Muscle layer of duodenum (tissue), 2 donors: Measurements from ENCODE around the gene ALOX15.
"Not testable (repeated sequence)": the region's sequence is repeated elsewhere in the genome, so short reads cannot be mapped to it uniquely, and the experiment has no call there.

ENCODE experiments used
- H3K27ac ChIP-seq: one replicate; pipeline ENCODE4 v1.7.0; 2013; ENCODE audit warnings: mild to moderate bottlenecking, low read length
- H3K27me3 ChIP-seq: one replicate; pipeline ENCODE4 v1.7.0; 2013; ENCODE audit warnings: low read depth, mild to moderate bottlenecking, control low read depth, low read length
- H3K36me3 ChIP-seq, 2 donors: one replicate each; pipeline ENCODE4 v1.7.0; 2013; ENCODE audit warnings: low read length in 2 of 2, control low read depth in 1 of 2, mild to moderate bottlenecking in 1 of 2; ENCODE audit not compliant: insufficient read depth in 2 of 2, control insufficient read depth in 1 of 2
- H3K4me1 ChIP-seq, 2 donors: one replicate each; pipeline ENCODE4 v1.7.0; 2013; ENCODE audit warnings: low read length in 2 of 2, mild to moderate bottlenecking in 2 of 2, control low read depth in 1 of 2, moderate library complexity in 1 of 2; ENCODE audit not compliant: insufficient read depth in 2 of 2, control insufficient read depth in 1 of 2
- H3K4me3 ChIP-seq, 2 donors: one replicate each; pipeline ENCODE4 v1.7.0; 2013; ENCODE audit warnings: low read length in 2 of 2, low read depth in 1 of 2, mild to moderate bottlenecking in 1 of 2
- H3K9me3 ChIP-seq, 2 donors: one replicate each; pipeline ENCODE4 v1.7.0; 2013; ENCODE audit warnings: low read length in 2 of 2, control low read depth in 1 of 2, mild to moderate bottlenecking in 1 of 2; ENCODE audit not compliant: control insufficient read depth in 1 of 2
- donor health status: healthy.

The ALOX15 gene

GRCh38 chr17:4616476-4616875, 25.0 kb downstream of the ALOX15 start:
- H3K27me3 ChIP-seq, result no peaks in the 10 kb centered on the region
- no peaks in the 10 kb centered on the region for H3K36me3 ChIP-seq
- H3K4me1 ChIP-seq, result no peaks in the 10 kb centered on the region
- no peak overlapping the region for H3K4me3 ChIP-seq
- no peak overlapping the region for H3K27ac ChIP-seq
- H3K9me3 ChIP-seq, result no peaks in the 10 kb centered on the region

GRCh38 chr17:4610656-4611055, 30.8 kb downstream of the ALOX15 start:
- Histone ChIP-seq H3K4me3 (no peak overlapping the region), H3K36me3 (no peaks in the 10 kb centered on the region), H3K9me3 (no peaks in the 10 kb centered on the region), H3K27me3 (no peaks in the 10 kb centered on the region), H3K4me1 (peaks cover 10 to 23% of the 10 kb centered on the region in 2 donors), H3K27ac (no peak overlapping the region)

GRCh38 chr17:4610162-4610561, 31.3 kb downstream of the ALOX15 start:
- no peaks in the 10 kb centered on the region for H3K36me3 ChIP-seq
- no peak overlapping the region for H3K27ac ChIP-seq
- no peaks in the 10 kb centered on the region for H3K27me3 ChIP-seq
- H3K4me1 ChIP-seq, result peaks cover 10 to 26% of the 10 kb centered on the region in 2 donors
- no peaks in the 10 kb centered on the region for H3K9me3 ChIP-seq
- no peak overlapping the region for H3K4me3 ChIP-seq

- H3K4me3 ChIP-seq, result no peak overlapping the region
- peaks cover 10 to 26% of the 10 kb centered on the region in 2 donors for H3K4me1 ChIP-seq
- H3K27ac ChIP-seq, result no peak overlapping the region
Observed at GRCh38 chr17:4609761-4610160, 31.7 kb downstream of the ALOX15 start.

GRCh38 chr17:4607773-4608187, 33.7 kb downstream of the ALOX15 start:
- Histone ChIP-seq H3K27me3 (no peaks in the 10 kb centered on the region), H3K27ac (peak overlapping the region; percentile 30), H3K36me3 (no peaks in the 10 kb centered on the region), H3K4me3 (no peak overlapping the region), H3K9me3 (no peaks in the 10 kb centered on the region), H3K4me1 (peaks cover 10 to 32% of the 10 kb centered on the region in 2 donors)

More at GRCh38 chr17:4609761-4610160, 31.7 kb downstream of the ALOX15 start:
- Histone ChIP-seq H3K9me3 (no peaks in the 10 kb centered on the region), H3K36me3 (no peaks in the 10 kb centered on the region), H3K27me3 (no peaks in the 10 kb centered on the region)

- no peaks in the 10 kb centered on the region for H3K27me3 ChIP-seq
- no peaks in the 10 kb centered on the region for H3K36me3 ChIP-seq
- no peak overlapping the region for H3K4me3 ChIP-seq
- peaks cover 10 to 32% of the 10 kb centered on the region in 2 donors for H3K4me1 ChIP-seq
- no peaks in the 10 kb centered on the region for H3K9me3 ChIP-seq
- H3K27ac ChIP-seq, result peak overlapping the region; percentile 30
Observed at GRCh38 chr17:4607261-4607741, 34.2 kb downstream of the ALOX15 start.

GRCh38 chr17:4605826-4606225, 35.7 kb downstream of the ALOX15 start:
- Histone ChIP-seq H3K27ac (no peak overlapping the region), H3K4me1 (peaks cover 10 to 32% of the 10 kb centered on the region in 2 donors), H3K4me3 (no peak overlapping the region), H3K9me3 (no peaks in the 10 kb centered on the region), H3K36me3 (no peaks in the 10 kb centered on the region), H3K27me3 (no peaks in the 10 kb centered on the region)

- not testable (repeated sequence) for H3K36me3 ChIP-seq, H3K4me3 ChIP-seq, H3K27me3 ChIP-seq, H3K27ac ChIP-seq, H3K9me3 ChIP-seq
- H3K4me1 ChIP-seq, result peaks cover 10 to 39% of the 10 kb centered on the region in 2 donors
Observed at GRCh38 chr17:4604736-4605135, 36.7 kb downstream of the ALOX15 start.

GRCh38 chr17:4604111-4604644, 37.3 kb downstream of the ALOX15 start:
- H3K4me1 ChIP-seq, result peaks cover 10 to 43% of the 10 kb centered on the region in 2 donors
- H3K4me3 ChIP-seq, result no peak overlapping the region
- no peak overlapping the region for H3K27ac ChIP-seq
- H3K36me3 ChIP-seq, result no peaks in the 10 kb centered on the region
- no peaks in the 10 kb centered on the region for H3K9me3 ChIP-seq
- no peaks in the 10 kb centered on the region for H3K27me3 ChIP-seq

- Histone ChIP-seq H3K4me3 (no peak overlapping the region), H3K36me3 (no peaks in the 10 kb centered on the region), H3K4me1 (peaks cover 0 to 25% of the 10 kb centered on the region in 2 donors), H3K27me3 (no peaks in the 10 kb centered on the region), H3K27ac (no peak overlapping the region), H3K9me3 (no peaks in the 10 kb centered on the region)
Observed at GRCh38 chr17:4602041-4602440, 39.4 kb downstream of the ALOX15 start.

GRCh38 chr17:4601326-4601725, 40.2 kb downstream of the ALOX15 start:
- H3K9me3 ChIP-seq, result no peaks in the 10 kb centered on the region
- H3K27ac ChIP-seq, result no peak overlapping the region
- no peaks in the 10 kb centered on the region for H3K27me3 ChIP-seq
- no peak overlapping the region for H3K4me3 ChIP-seq
- no peaks in the 10 kb centered on the region for H3K36me3 ChIP-seq
- H3K4me1 ChIP-seq, result peaks cover 0 to 22% of the 10 kb centered on the region in 2 donors

- Histone ChIP-seq H3K27me3 (no peaks in the 10 kb centered on the region), H3K9me3 (no peaks in the 10 kb centered on the region), H3K27ac (no peak overlapping the region), H3K4me3 (no peak overlapping the region), H3K36me3 (no peaks in the 10 kb centered on the region), H3K4me1 (peaks cover 0 to 18% of the 10 kb centered on the region in 2 donors)
Observed at GRCh38 chr17:4600563-4600962, 40.9 kb downstream of the ALOX15 start.
